HG03571 (cell line): ENCODE data around the gene ADGRG3.
"Not testable (repeated sequence)": the region's sequence is repeated elsewhere in the genome, so short reads cannot be mapped to it uniquely, and the experiment has no call there.

ENCODE experiments used
- ATAC-seq: cut with Tn5 transposase; IDR thresholded peaks from one replicate; pipeline ENCODE4 v1.9.1; 2021; ENCODE audit not compliant: unreplicated experiment

The ADGRG3 gene

DNA sequence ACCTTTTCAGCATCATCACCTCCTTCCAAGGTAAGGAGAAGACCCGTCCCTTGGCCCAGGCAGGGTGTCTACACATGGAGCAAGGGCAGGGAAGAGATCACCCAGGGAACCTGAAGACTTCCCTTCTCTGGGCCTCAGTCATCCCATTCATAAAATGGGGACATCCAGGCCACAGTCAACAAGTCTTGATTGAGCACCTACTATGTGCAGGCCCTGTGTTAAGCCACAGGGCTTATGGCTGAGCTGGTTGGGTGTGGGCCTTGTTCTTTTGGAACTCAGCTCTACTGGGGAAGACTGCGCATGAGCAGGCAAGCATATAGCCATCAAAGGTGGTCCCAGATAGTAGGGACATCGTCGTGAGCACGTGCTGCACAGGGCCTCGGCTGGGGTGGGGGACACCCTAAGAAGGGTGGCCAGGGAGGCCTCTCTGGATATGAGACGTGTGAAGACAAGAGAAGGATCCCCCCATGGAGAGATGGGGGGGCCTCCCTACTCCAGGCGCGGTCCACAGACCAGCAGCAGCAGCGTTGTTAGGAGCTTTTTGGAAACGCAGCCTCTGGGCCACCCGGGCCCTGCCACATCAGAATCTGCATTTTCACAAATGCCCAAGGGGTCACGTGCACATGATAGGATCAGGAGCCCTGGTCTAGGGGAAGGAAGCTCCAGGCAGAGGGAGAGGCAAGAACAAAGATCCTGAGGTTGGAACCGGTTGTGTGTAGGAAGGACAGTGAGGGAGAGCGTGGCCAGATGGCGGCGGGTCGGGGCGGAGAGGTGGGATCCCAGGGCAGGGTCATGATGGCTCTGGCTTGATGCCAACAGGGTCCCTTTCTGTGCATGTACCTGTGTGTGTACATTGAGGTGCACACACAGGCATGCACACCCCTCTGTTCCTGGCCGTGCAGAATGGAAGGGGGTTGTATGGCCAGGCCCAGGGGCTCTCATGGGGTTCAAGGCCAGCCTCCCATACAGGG lies 5.9 kb upstream of the ADGRG3 start:
- ATAC-seq: no peak

- no peak for ATAC-seq
Measured at GRCh38 chr16:57663436-57663835, 4.7 kb upstream of the ADGRG3 start.

DNA sequence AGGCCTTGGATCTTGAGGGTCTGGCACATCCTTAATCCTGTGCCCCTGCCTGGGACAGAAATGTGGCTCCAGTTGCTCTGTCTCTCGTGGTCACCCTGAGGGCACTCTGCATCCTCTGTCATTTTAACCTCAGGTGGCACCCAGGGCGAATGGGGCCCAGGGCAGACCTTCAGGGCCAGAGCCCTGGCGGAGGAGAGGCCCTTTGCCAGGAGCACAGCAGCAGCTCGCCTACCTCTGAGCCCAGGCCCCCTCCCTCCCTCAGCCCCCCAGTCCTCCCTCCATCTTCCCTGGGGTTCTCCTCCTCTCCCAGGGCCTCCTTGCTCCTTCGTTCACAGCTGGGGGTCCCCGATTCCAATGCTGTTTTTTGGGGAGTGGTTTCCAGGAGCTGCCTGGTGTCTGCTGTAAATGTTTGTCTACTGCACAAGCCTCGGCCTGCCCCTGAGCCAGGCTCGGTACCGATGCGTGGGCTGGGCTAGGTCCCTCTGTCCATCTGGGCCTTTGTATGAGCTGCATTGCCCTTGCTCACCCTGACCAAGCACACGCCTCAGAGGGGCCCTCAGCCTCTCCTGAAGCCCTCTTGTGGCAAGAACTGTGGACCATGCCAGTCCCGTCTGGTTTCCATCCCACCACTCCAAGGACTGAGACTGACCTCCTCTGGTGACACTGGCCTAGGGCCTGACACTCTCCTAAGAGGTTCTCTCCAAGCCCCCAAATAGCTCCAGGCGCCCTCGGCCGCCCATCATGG lies 4.0 kb upstream of the ADGRG3 start:
- ATAC-seq: no peak

DNA sequence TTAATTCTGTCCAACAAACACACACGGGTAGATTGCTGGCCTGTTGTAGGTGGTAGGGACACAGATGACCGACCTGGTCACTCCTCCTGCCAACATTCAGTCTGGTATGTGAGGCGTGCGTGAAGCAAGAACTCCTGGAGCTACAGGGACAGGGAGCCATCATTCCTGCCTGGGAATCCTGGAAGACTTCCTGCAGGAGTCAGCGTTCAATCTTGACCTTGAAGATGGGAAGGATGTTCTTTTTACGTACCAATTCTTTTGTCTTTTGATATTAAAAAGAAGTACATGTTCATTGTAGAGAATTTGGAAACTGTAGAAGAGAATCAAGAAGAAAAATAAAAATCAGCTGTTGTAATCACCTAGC lies 3.5 kb upstream of the ADGRG3 start:
- no peak for ATAC-seq

GRCh38 chr16:57665541-57665940 lies 2.6 kb upstream of the ADGRG3 start:
- ATAC-seq: no peak

DNA sequence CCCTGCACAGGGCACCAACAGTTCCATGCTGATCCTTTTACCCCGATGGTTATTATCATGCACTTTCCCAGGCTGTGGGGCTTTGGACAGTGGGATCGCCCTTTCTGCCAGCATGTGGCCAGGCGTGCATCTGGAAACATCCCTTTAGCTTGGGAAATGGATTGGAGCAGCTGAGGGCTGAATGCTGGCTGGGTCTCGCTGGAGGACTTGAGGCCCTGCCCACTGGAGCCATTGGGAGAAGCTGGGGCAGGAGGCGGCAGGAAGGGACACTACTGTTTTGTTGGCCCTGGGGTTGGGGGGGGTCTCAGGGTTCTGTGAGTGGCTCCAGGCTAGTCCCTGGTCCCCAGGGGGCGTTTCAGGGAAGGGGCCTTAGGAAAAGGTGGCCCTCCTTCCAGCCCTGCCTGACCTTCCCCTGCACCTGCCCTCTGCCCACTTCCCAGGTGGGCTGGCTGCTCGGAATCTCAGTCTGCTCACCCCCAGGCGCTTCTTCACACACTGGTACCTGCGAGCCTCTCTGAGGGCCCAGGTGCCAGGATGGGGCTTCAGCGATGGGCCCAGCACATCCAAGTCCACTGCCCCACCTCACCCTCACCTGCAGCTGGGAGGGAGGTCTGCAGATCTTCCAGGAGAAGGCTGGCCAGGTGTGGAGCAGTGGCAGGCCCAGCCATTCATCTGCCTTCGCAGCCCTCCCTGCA lies 1.6 kb upstream of the ADGRG3 start:
- ATAC-seq: no peak

GRCh38 chr16:57667048-57667525 lies 1.0 kb upstream of the ADGRG3 start:
- ATAC-seq: no peak

- ATAC-seq: no peak
Measured at GRCh38 chr16:57667526-57668262, 412 bp upstream of the ADGRG3 start.

GRCh38 chr16:57668630-57669475 lies 747 bp downstream of the ADGRG3 start:
- ATAC-seq: no peak

DNA sequence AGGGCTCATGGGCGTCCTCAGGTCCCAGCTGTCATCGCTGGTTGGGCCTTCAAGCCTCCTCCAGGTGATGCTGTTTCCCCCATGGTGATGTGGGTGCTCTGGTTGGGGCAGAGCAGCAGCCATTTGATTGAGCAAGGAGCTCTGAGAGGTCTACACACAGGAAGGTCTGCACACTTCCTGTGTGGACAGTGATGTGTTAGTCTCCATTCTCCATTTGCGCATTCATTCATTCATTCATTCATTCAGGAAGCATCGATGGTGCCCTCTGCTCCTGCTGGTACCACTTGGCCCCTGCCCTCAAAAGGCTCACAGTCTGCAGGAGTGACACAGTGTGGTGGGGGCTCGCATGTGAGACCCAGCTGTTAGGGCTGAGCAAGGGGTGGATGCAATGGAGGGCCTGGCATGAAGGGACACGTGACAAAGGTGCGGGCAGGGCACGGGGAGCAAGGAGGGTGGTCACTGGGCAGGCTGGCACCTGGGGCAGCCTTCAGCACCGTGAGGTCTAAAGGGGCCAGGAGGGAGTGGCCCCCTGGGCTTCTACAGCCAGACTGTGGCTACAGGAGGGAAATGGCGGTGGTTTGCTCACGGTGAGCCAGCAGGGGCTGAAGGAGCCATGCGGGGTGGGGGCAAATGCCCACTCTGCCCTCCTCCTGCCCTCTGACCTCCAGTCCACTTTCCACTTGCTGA lies 1.5 kb downstream of the ADGRG3 start:
- ATAC-seq: no peak

DNA sequence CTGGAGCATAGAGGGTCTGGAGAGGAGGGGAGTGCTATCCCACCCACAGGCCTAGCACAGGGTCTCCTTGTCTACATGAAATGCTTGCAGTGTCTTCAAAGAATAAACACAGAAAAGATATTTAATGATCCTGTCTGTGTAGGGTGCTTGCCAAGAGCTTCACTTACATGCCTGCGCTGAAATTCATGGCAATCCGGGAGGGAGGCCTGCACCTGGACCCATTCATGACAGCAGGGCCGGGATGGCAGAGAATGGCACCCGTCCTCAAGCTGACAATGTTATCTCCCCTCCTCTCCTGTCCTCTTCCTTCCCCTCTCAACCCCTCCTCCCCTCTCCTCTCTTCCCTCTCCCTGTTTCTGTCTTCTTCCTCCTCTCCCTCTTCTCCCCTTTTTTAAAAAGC lies 2.1 kb downstream of the ADGRG3 start:
- ATAC-seq: no peak

GRCh38 chr16:57671451-57671850 lies 3.3 kb downstream of the ADGRG3 start:
- ATAC-seq: not testable (repeated sequence)

DNA sequence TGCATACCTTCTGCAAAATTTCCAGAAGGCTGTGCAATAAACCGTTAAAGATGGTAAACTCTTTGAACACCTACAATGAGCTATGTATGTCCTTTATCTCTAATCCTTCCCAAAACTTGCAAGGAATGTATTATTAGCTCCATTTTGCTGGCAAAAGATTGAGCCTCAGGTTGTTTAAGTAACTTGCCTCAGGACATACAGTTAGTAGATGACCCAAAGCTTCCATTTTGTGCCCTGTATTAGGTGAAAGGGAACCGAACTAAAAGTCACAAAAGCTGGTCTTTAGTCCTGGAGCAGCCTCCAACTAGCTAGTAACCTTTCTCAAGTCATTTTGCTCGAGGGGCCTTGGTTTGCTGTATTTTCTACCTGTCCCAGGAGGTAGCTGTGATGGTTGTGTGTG lies 4.3 kb downstream of the ADGRG3 start:
- no peak for ATAC-seq

- ATAC-seq: no peak
Measured at GRCh38 chr16:57672824-57673223, 4.7 kb downstream of the ADGRG3 start.

- no peak for ATAC-seq
Measured at GRCh38 chr16:57675741-57676551, 7.8 kb downstream of the ADGRG3 start.

DNA sequence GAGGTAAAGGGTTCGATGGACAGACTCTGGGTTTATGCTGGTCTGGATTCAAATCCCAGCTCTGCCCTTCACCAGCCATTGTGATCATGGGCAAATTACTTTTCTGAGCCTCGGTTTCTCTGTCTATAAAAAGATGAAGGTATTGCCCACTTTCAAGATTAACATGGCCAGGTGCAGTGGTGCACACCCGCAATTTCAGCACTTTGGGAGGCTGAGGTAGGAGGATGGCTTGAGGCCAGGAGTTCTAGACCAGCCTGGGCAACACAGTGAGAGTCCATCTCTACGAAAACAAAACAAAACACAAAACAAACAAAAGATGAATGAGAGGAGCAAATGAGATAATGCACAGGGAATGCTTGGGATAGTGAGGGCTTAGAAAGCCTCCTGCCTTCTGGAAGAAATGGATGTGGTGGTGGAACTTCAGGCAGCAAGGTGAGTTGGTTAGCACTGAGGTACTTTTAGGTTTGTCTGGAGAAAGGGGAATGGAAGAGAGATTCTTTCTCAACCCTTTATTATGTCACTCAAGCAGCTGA lies 8.5 kb downstream of the ADGRG3 start:
- ATAC-seq: no peak

DNA sequence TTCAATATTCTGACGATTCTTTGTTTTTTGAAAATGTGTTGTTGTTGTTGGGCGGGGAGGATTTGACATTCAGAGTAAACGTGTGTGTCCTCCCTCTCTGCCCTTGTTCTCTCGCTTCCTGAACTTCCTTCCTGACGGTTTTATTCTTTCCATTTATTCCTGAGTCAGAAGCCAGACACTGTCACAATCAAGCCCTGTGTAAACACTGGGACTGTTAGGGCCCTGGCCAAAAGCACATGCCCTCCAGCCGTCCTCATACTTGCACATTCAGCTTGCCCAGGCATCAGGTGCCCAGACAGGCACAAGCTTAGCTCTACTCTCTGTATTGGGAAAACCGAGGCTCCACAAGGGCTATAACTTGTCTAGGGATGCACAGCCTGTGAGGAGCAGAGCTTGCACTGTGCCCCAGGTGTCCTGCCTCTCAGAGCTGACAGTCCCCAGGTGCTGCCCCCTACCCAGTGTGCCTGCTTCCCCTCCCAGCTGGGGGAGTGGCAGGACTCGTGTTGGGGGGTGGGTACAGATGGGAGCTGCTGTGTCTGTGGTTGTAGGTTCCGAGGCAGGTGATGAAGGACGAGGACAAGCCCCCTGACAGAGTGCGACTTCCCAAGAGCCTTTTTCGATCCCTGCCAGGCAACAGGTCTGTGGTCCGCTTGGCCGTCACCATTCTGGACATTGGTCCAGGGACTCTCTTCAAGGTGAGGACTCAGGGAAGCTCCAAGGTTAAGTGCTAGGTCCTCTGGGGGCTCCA lies 9.7 kb downstream of the ADGRG3 start:
- ATAC-seq: no peak
